OCI-LY3 (cell line): ENCODE measurements around the gene LRRC32.

Source experiments
- CTCF ChIP-seq: fragments of 200-600, 300-600 bp; sonication (generic); IDR thresholded peaks from 2 replicates; pipeline ENCODE4 v1.5.1; 2014; ENCODE audit warnings: antibody characterized with exemption, low read length, low read depth
- EZH2phosphoT487 ChIP-seq: fragments of 200-600 bp; shearing (Covaris generic); IDR thresholded peaks from 2 replicates; pipeline ENCODE4 v1.6.1; 2018; ENCODE audit warnings: antibody characterized with exemption, mixed run types, low read depth

GRCh38 chr11:76704171-76704948, 33.8 kb upstream of the LRRC32 start:
- TF ChIP-seq CTCF (no peak), EZH2phosphoT487 (no peak)
